GM04503 (cell line): ENCODE measurements around the gene RIPPLY2.

Source experiments
- DNase-seq: peaks from one replicate; pipeline ENCODE4 v3.0.0-alpha.2; 2012; ENCODE audit warnings: low read depth

Gene RIPPLY2

DNA sequence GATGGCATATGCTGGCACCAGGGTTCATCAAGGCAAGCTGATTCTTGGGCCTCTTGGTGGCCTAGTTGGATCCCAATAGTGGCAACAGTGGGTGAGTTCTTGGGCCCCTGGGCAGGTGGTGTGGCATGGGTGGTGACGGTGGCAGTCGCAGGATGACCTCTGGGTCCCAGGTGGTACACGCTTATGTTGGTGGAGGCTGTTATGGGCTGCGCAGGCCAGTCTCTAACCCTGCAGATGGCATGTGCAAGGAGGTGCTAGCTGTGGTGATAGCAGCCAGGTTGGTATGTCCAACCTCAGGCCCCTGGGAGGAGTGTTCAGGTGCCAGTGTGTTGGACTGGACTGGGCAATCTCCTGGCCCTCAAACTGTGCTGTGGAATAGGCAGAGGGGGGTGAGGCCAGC lies 52.5 kb downstream of the RIPPLY2 start:
- DNase-seq, result no peak
